Ishikawa (cell line): Measurements from ENCODE around the gene LAMA3.

Experiments used
- CREB1 ChIP-seq: IDR thresholded peaks from 2 replicates; pipeline ENCODE4 v1.6.1; 2012; ENCODE audit warnings: low read depth
- RAD21 ChIP-seq: IDR thresholded peaks from 2 replicates; pipeline ENCODE4 v1.6.1; 2012; ENCODE audit warnings: low read depth
- TAF1 ChIP-seq: IDR thresholded peaks from 2 replicates; pipeline ENCODE4 v1.6.1; 2012; ENCODE audit warnings: low read depth, mild to moderate bottlenecking
- TCF12 ChIP-seq: IDR thresholded peaks from 2 replicates; pipeline ENCODE4 v1.6.1; 2012; ENCODE audit warnings: low read depth

DNA sequence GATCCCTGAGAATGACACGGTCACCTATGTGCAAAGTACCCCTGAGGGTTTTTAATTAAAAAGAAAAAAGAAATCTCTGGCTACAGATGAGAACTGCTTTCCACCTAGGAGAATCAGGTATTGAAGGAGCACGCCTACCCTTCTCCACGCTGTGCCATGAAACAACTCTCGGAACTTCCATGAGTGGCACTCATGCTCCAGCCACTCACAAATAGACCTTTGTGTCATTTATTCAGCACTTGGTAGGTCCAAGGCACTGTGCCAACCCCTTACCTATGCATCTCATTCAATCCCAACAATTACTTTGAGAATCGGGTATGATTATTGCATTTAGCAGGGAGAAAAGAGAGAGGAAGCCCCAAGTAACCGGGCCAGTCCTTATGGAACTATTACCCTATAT is 280.4 kb downstream of the LAMA3 start:
- no peak for TF ChIP-seq TCF12
- TF ChIP-seq RAD21, result no peak
- TF ChIP-seq CREB1, result no peak
- TF ChIP-seq TAF1, result no peak
